ENCODE results near the gene NHLRC2.
"Not testable (repeated sequence)": the region's sequence is repeated elsewhere in the genome, so short reads cannot be mapped to it uniquely, and the experiment has no call there.

- TF ChIP-seq POLR2A, CTCF (IDR thresholded peaks at IDR 0.05): not testable (repeated sequence)
These were observed 39.8 kb upstream of the NHLRC2 start for GRCh38 chr10:113814700-113815099.
